Sigmoid colon (tissue), 7 donors: ENCODE measurements around the gene S100A7. TPM values are rescaled to one million over a fixed set of nuclear protein-coding genes. Genes with fewer than 3 reads are reported as not detected.

Source experiments
- DNase-seq: peaks from one replicate; pipeline ENCODE4 v3.0.0-alpha.2; 2019
- H3K27ac ChIP-seq, 4 donors: fragments of 200-600 bp; sonication (generic); one replicate each; pipeline ENCODE4 v1.5.1; 2016 to 2019; ENCODE audit warnings: mild to moderate bottlenecking in 1 of 4
- H3K27me3 ChIP-seq, 3 donors: fragments of 200-600 bp; sonication (generic); one replicate each; pipeline ENCODE4 v1.5.1; 2019; ENCODE audit warnings: mild to moderate bottlenecking in 1 of 3
- H3K36me3 ChIP-seq, 4 donors: fragments of 200-600 bp; sonication (generic); one replicate each; pipeline ENCODE4 v1.5.1; 2016 to 2019
- H3K4me1 ChIP-seq, 4 donors: fragments of 200-600 bp; sonication (generic); one replicate each; pipeline ENCODE4 v1.5.1; 2017 to 2019
- H3K4me3 ChIP-seq, 4 donors: fragments of 200-600 bp; sonication (generic); one replicate each; pipeline ENCODE4 v1.5.1; 2017 to 2019; ENCODE audit warnings: mild to moderate bottlenecking in 2 of 4, moderate library complexity in 1 of 4
- H3K9me3 ChIP-seq, 4 donors: fragments of 200-600 bp in 3 of 4; sonication (generic) in 3 of 4; one replicate each; pipeline versions ENCODE4 v1.5.1 to v1.6.1; 2013 to 2019
- EP300 ChIP-seq, 4 donors: sonication (generic); formaldehyde crosslinking; IDR thresholded peaks; one replicate each; pipeline ENCODE4 v1.6.1; 2017; ENCODE audit warnings: antibody characterized with exemption in 4 of 4
- POLR2A ChIP-seq, 2 donors: fragments of 450-650 bp; IDR thresholded peaks; one replicate each; pipeline ENCODE4 v1.6.1; 2016; ENCODE audit warnings: antibody characterized with exemption in 2 of 2, mild to moderate bottlenecking in 2 of 2, moderate library complexity in 2 of 2
- POLR2AphosphoS5 ChIP-seq, 4 donors: sonication (generic); formaldehyde crosslinking; IDR thresholded peaks; one replicate each; pipeline ENCODE4 v1.6.1; 2017; ENCODE audit warnings: antibody characterized with exemption in 4 of 4
- WGBS, 2 donors: extraction: QIAGEN DNeasy Blood & Tissue Kit; methylation state at CpG; one replicate each; pipeline ENCODE4 v1.1.7; 2013; 5-methylcytosine and 5-hydroxymethylcytosine counted together
- intact Hi-C: fragments of 100-400 bp; cut with DNase I; formaldehyde crosslinking; loops from one replicate; pipeline ENCODE4 v1.15.1; 2023
- polyA plus RNA-seq, 3 donors: library from polyadenylated mRNA; stranded (reverse); fragments of 200-250 nt; gene quantifications; one replicate each; pipeline ENCODE4 v1.2.3, GENCODE V29; 2013
- total RNA-seq, 4 donors: library from RNA; depleted of rRNA; stranded (reverse); fragments of >200 nt; gene quantifications; one replicate each; pipeline ENCODE4 v1.1.0, GENCODE V29; 2016
- TF ChIP-seq, protein P1 (sequence below), 4 experiments: fragments of 450-650 bp in 3 of 4; fragments of 200-600 bp in 1 of 4; IDR thresholded peaks; one replicate each; pipeline ENCODE4 v1.5.1; 2016 to 2019; ENCODE audit warnings: antibody characterized with exemption in 4 of 4, mild to moderate bottlenecking in 3 of 4, moderate library complexity in 2 of 4
- donor health status: healthy with polysubstance abuse.
- donor health status: Bipolar disorder and iron deficiency.
- donor health status: healthy.

Gene S100A7
- total and polyA plus RNA-seq, 7 donors = not detected

DNA sequence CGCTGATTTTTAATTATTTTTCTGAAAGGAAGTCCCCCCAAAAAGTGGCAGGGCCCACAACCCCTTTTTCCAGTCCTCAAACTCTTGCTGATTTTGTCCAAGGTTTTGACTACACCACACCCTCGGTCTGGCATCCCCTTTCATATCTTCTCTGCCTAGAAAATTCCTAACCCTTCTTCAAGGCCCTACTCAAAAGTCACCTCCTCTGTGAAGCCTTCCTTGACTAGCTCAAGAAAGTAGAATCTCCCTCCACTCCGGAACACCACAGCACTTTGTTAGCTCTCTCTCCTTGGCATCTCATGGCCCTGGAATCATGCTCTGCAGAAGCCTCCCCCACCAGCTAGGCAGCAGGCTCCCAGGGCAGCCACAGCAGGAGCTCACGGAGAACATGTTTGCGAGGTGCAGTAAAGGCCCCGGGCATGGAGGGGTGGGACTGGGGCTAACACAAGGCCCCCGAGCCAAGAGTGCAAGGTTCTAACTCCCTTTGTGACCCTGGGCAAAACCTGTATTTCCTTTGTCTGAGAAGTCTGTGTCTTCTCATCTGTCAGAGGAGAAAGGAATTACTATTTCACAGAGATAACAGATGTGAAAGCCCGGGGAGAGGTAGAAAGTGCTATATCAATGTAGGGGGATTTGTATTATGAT lies 17.7 kb upstream of the S100A7 start:
- intact Hi-C loops = no loop called here
- Histone ChIP-seq H3K4me3 (no peak overlapping the region), H3K27me3 (no peaks in the 10 kb centered on the region), H3K27ac (no peak overlapping the region), H3K36me3 (no peaks in the 10 kb centered on the region), H3K4me1 (peaks cover 0 to 3% (median 0%) of the 10 kb centered on the region in 4 donors), H3K9me3 (peaks cover 0 to under 1% (median 0%) of the 10 kb centered on the region in 4 donors)
- DNase-seq = no peak
- TF ChIP-seq POLR2A (IDR thresholded peaks at IDR 0.05) (no peak), EP300 (IDR thresholded peaks at IDR 0.05) (no peak)
- TF ChIP-seq, protein P1, sequence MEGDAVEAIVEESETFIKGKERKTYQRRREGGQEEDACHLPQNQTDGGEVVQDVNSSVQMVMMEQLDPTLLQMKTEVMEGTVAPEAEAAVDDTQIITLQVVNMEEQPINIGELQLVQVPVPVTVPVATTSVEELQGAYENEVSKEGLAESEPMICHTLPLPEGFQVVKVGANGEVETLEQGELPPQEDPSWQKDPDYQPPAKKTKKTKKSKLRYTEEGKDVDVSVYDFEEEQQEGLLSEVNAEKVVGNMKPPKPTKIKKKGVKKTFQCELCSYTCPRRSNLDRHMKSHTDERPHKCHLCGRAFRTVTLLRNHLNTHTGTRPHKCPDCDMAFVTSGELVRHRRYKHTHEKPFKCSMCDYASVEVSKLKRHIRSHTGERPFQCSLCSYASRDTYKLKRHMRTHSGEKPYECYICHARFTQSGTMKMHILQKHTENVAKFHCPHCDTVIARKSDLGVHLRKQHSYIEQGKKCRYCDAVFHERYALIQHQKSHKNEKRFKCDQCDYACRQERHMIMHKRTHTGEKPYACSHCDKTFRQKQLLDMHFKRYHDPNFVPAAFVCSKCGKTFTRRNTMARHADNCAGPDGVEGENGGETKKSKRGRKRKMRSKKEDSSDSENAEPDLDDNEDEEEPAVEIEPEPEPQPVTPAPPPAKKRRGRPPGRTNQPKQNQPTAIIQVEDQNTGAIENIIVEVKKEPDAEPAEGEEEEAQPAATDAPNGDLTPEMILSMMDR (IDR thresholded peaks at IDR 0.05) = no peak
- 38 to 62% methylated on average over 8 of the region's 8 CpGs for WGBS, 2 donors

DNA sequence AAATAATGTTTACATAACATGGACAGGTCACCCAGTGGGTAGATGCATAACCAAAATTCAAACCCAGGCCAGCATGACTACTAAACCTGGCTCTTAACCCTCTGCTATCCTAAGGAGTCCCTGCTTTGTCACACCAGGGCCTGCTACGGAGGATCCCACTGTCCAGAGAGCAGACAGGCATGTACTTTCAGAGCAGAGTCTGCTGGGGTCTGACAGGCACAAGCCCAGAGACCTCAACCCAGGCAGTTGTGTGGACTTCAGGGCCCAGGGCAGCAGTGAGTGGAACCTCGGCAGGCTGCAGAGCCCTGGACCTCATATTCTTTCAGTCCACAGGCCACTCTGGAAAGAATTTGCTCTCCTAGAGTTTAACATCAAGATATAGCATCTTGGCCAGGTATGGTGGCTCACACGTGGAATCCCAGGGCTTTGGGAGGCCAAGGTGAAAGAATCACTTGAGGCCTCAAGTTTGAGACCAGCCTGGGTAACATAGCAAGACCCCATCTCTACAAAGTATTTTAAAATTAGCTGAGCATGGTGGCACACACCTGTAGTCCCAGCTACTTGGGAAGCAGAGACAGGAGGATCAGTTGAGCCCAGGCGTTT lies 16.1 kb upstream of the S100A7 start:
- Histone ChIP-seq H3K27ac (no peak overlapping the region), H3K4me3 (no peak overlapping the region), H3K27me3 (no peaks in the 10 kb centered on the region), H3K9me3 (peaks cover 0 to 6% (median under 1%) of the 10 kb centered on the region in 4 donors), H3K4me1 (peaks cover 0 to 3% (median 0%) of the 10 kb centered on the region in 4 donors), H3K36me3 (no peaks in the 10 kb centered on the region)
- 89 to 90% methylated on average over 4 of the region's 4 CpGs for WGBS, 2 donors
- intact Hi-C loops = no loop called here
- no peak for TF ChIP-seq POLR2AphosphoS5 (IDR thresholded peaks at IDR 0.05)
- TF ChIP-seq EP300 (IDR thresholded peaks at IDR 0.05) = no peak
- TF ChIP-seq, protein P1 (IDR thresholded peaks at IDR 0.05) = no peak
- no peak for TF ChIP-seq POLR2A (IDR thresholded peaks at IDR 0.05)
- DNase-seq = no peak

DNA sequence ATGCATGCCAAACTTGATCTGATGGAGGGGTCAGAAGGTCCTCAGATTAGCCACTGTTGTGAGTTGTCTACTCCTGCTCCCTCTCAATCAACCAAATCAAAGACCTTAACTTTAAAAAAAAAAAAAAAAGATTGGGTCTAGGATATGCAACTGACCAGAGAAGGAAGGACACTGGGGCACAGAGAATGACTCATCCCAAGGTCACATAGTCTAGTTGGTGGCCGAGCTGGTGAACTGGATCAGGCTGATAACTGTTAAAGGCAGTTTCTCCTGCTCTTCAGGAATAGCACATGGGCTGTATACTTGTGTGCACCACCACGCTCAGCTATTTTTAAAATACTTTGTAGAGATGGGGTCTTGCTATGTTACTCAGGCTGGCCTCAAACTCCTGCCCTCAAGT lies 14.8 kb upstream of the S100A7 start:
- TF ChIP-seq POLR2AphosphoS5 (IDR thresholded peaks at IDR 0.05) (no peak), EP300 (IDR thresholded peaks at IDR 0.05) (no peak)
- Histone ChIP-seq H3K27ac (no peak overlapping the region), H3K9me3 (peaks cover 0 to 6% (median 2%) of the 10 kb centered on the region in 4 donors), H3K4me1 (no peaks in the 10 kb centered on the region), H3K36me3 (no peaks in the 10 kb centered on the region), H3K4me3 (no peak overlapping the region), H3K27me3 (no peaks in the 10 kb centered on the region)
- WGBS, 2 donors = 89 to 91% methylated on average over 2 of the region's 2 CpGs
- DNase-seq = no peak
- intact Hi-C loops = no loop called here

DNA sequence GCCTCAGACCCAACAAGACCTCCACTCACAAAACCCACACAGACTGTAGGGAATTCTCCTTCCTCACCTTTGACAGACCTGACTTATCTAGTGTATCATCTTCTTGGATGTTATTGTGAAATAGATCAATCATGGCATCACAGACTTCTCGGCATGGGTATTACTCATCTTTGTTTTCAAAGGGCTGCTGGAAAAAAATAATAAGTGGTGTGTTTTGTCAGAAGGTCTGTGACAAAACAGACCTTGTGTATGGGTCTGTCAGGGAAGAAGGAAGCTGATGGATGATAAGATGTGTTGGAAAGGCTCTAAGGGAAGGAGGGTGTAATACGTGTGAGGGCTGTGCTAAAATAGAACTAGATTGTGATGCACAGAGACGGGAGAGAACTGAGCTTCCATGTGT lies 13.9 kb upstream of the S100A7 start:
- no peaks in the 10 kb centered on the region for H3K27me3 ChIP-seq
- H3K27ac ChIP-seq = no peak overlapping the region
- intact Hi-C loops = no loop called here
- TF ChIP-seq EP300 (IDR thresholded peaks at IDR 0.05) = no peak
- TF ChIP-seq POLR2A (IDR thresholded peaks at IDR 0.05) = no peak
- TF ChIP-seq, protein P1 (IDR thresholded peaks at IDR 0.05) = no peak
- no peak for TF ChIP-seq POLR2AphosphoS5 (IDR thresholded peaks at IDR 0.05)
- H3K4me1 ChIP-seq = no peaks in the 10 kb centered on the region
- no peak for DNase-seq
- H3K36me3 ChIP-seq = no peaks in the 10 kb centered on the region
- WGBS, 2 donors = 87 to 89% methylated on average over 3 of the region's 3 CpGs
- H3K9me3 ChIP-seq = peaks cover 0 to 6% (median 2%) of the 10 kb centered on the region in 4 donors
- no peak overlapping the region for H3K4me3 ChIP-seq

DNA sequence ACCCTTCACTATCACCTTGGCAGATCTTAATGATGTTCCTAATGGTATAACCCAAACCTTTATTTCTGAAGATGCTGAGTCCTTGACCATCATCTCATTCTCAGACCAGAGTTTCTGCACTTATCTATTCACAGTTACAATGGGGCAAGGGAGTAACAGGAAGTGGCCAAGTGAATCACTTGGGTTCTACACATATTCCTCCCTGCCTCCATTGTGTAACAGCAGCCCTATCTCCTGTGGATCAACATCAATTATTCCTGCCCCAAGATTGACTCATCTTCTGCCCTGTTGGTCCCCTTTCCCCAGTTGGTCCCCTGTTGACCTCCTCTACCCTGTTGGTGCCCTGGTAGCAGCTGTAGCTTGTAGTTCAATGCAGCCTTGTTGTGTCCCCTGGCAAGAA lies 10.3 kb upstream of the S100A7 start:
- intact Hi-C loops = no loop called here
- Histone ChIP-seq H3K27ac (no peak overlapping the region), H3K4me3 (no peak overlapping the region), H3K9me3 (peaks cover 0 to 6% (median 2%) of the 10 kb centered on the region in 4 donors), H3K36me3 (no peaks in the 10 kb centered on the region), H3K27me3 (no peaks in the 10 kb centered on the region), H3K4me1 (peaks cover 0 to 4% (median 1%) of the 10 kb centered on the region in 4 donors)
- no peak for DNase-seq
- TF ChIP-seq POLR2A (IDR thresholded peaks at IDR 0.05) (no peak), POLR2AphosphoS5 (IDR thresholded peaks at IDR 0.05) (no peak), EP300 (IDR thresholded peaks at IDR 0.05) (no peak)
- TF ChIP-seq, protein P1 (IDR thresholded peaks at IDR 0.05) = no peak
